ENCODE measurements around the gene ZDHHC5. TPM values are rescaled to one million over a fixed set of nuclear protein-coding genes. Genes with fewer than 3 reads are reported as not detected.

Gene ZDHHC5
- total RNA-seq, 4 donors from 2014 or later = 44.1 to 61.5 (median 50.7) TPM

DNA sequence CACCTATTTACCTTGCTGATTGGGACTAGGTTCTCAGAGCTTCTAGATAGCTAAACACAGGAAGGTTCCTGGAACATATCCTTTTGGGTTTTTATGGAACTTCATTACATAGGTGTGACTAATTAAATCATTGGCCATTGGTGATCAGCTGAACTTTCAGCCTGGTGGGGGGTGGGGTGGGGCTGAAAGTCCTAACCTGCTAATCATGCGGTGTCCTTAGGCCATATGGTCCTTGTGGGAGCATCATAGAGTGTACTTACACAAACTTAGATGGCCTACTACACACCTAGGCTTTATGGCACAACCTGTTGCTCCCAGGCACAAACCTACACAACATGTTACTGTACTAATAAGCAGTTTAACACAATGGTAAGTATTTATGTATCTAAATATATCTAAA is 64.7 kb downstream of the ZDHHC5 start:
- DNase-seq (ENCODE audit: low spot score) (no peak), ATAC-seq (ENCODE audit: low FRiP score) (no peak)
- TF ChIP-seq, protein P1, sequence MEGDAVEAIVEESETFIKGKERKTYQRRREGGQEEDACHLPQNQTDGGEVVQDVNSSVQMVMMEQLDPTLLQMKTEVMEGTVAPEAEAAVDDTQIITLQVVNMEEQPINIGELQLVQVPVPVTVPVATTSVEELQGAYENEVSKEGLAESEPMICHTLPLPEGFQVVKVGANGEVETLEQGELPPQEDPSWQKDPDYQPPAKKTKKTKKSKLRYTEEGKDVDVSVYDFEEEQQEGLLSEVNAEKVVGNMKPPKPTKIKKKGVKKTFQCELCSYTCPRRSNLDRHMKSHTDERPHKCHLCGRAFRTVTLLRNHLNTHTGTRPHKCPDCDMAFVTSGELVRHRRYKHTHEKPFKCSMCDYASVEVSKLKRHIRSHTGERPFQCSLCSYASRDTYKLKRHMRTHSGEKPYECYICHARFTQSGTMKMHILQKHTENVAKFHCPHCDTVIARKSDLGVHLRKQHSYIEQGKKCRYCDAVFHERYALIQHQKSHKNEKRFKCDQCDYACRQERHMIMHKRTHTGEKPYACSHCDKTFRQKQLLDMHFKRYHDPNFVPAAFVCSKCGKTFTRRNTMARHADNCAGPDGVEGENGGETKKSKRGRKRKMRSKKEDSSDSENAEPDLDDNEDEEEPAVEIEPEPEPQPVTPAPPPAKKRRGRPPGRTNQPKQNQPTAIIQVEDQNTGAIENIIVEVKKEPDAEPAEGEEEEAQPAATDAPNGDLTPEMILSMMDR (IDR thresholded peaks at IDR 0.05) = no peak

DNA sequence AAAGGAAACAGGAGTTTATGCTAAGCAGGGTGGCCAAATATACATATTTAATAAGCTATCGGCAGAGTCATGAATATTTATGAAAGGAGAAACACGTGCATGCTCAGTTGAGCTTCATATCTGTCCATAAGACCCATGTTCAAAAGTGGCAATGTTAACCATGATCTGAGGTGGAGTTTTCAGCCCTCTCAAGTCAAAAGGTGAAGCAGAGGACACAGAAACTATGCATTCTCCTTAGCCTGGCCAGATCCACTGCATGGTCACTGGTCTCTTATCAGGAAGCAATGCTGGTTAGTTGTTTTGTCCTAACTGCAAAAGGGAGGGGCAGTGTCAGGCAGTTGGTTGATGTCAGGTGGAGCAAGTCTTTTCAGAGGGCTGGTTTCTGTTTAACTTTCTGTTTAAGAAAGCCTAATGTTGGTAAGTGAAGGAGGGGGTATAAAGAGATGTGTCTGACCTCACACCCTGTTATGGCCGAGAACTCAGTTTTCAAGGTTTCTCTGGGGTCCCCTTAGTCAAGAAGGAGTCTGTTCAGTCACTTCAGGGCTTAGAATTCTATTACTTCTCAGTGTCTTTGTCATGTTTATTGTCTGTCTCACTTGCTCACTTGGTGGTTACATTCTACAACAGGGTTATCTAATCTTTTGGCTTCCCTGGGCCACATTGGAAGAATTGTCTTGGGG is 67.8 kb downstream of the ZDHHC5 start:
- no peak for DNase-seq (ENCODE audit: low spot score)
- TF ChIP-seq, protein P1 (IDR thresholded peaks at IDR 0.05) = no peak
- ATAC-seq (ENCODE audit: low FRiP score) = no peak

DNA sequence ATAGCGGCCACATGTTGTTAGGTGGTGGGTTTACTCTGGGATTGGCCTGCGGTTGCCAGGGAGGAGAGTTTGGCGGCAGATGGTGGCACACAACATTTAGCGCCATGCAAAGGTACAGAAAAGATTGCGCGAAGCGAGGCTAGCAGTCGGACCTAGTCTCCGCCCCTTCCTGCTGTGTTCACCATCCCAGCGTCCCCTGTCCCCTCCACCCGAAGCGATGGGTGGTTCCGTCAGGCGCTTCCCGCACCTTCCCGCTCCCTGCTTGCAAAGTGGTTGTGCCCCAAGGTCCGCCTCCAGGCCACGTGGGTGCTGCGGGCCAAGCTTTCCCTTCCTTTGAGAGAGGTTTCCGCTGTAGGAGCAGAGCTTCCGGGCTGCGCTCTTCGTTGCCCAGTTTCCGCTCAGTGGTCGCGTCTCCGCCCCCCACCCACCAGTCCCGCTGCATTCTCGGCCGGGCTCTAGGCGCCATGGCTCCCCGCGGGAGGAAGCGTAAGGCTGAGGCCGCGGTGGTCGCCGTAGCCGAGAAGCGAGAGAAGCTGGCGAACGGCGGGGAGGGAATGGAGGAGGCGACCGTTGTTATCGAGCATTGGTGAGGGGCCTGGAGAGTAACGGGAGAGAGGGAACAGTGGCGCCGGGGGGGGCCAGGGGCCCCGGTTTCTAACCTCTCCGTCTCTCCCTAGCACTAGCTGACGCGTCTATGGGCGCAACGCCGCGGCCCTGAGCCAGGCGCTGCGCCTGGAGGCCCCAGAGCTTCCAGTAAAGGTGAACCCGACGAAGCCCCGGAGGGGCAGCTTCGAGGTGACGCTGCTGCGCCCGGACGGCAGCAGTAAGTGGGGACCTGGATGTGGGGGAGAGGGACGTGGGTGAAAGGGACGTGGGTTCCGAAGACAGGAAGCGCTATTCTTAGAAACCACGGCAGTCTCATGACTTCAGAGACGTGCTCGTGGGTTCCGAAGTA is 73.5 kb downstream of the ZDHHC5 start, which contains the start of gene SELENOH:
TSS of gene SELENOH (plus strand) at position 360 of the 955 bp plus-strand sequence. CDS start at position 465, 105 bp downstream.
- peak; percentile 72 for DNase-seq (ENCODE audit: low spot score)
- TF ChIP-seq, protein P1 (IDR thresholded peaks at IDR 0.05) = no peak
- peak; percentile 99 for ATAC-seq (ENCODE audit: low FRiP score)

DNA sequence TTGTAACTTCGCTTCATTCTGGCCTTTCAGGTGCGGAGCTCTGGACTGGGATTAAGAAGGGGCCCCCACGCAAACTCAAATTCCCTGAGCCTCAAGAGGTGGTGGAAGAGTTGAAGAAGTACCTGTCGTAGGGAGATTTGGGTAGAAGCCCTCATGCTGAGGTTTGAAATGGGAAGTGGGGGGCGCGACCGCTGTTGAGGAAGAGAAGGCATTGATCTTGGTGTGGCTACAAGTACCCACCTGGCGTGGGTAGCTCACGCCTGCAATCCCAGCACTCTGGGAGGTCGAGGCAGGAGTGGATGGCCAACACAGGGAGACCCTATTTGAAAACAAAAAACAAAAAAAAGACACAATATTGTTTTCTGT is 74.2 kb downstream of the ZDHHC5 start:
- ATAC-seq (ENCODE audit: low FRiP score) = peak; percentile 0
- no peak for DNase-seq (ENCODE audit: low spot score)
- TF ChIP-seq, protein P1 (IDR thresholded peaks at IDR 0.05) = no peak

DNA sequence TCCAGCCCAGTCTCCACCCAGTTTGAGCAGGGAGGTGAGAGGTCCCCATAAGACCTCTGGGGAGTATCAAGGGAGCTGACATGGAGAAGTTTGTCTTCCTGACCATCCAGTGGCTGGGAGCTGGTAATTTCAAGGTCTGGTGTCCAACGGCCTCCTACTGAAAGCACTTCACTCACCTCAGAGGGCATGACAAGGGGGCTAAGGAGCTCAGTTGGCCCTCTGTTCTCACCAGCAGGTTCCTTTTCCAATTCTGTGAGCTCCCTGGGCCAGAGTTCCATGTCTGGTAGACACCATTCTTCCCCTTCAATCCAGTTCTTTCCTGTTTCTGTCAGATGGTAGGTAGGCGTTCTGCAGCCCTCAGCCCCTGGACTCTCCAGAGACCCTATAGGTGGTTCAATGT is 76.4 kb downstream of the ZDHHC5 start:
- DNase-seq (ENCODE audit: low spot score) = no peak
- TF ChIP-seq, protein P1 (IDR thresholded peaks at IDR 0.05) = no peak
- no peak for ATAC-seq (ENCODE audit: low FRiP score)

DNA sequence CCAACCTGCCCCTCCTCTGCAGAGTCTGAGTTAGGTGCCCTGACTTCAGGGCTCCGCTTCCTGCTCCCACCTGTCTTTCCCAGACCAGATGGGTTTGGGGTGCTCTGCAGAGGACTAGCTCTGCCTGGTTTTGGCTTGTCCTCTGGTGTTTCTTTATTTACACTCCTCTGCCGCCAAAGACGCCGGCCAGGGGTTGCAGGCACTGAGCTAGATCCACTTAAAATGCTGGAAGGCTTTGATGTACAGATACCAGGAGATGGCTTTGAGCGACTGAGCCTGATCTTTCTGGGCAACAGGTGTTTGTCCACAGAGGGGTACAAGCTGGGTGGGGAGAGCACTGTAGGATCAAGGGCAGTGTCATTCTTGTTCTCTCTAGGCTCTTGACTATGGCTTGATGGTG is 77.3 kb downstream of the ZDHHC5 start:
- no peak for ATAC-seq (ENCODE audit: low FRiP score)
- TF ChIP-seq, protein P1 (IDR thresholded peaks at IDR 0.05) = no peak
- DNase-seq (ENCODE audit: low spot score) = no peak
